ENCODE results near the gene SLC30A2. TPM values are rescaled to one million over a fixed set of nuclear protein-coding genes. Genes with fewer than 3 reads are reported as not detected.
A peak's percentile ranks its signal among the peaks of the same experiment; 100 is the strongest.

Gene SLC30A2
- total and polyA plus RNA-seq, 4 donors: 0.02 to 0.51 (median 0.24) TPM

GRCh38 chr1:26044971-26045721, 772 bp downstream of the SLC30A2 start:
- Histone ChIP-seq H3K9me3 (ENCODE audit: control insufficient read depth in 4 of 4, insufficient read depth in 3 of 4, low read length in 3 of 4) (peaks cover 0 to 2% (median 0%) of the 10 kb centered on the region in 4 donors), H3K36me3 (ENCODE audit: control insufficient read depth in 4 of 4, insufficient read depth in 4 of 4, low read length in 4 of 4) (no peaks in the 10 kb centered on the region), H3K9ac (ENCODE audit: insufficient read depth in 1 of 2, low read length in 2 of 2) (no peak overlapping the region), H3K4me3 (no peak overlapping the region), H3K27ac (ENCODE audit: low read depth in 1 of 2, low read length in 1 of 2) (peak overlapping the region in 1 of 2 donors; percentile 43), H3K27me3 (ENCODE audit: control insufficient read depth in 3 of 3, insufficient read depth in 3 of 3, low read length in 2 of 3) (peaks cover 5 to 45% (median 41%) of the 10 kb centered on the region in 3 donors), H3K4me1 (ENCODE audit: control insufficient read depth in 5 of 5, insufficient read depth in 5 of 5, low read length in 5 of 5) (peaks cover 0 to 8% (median 0%) of the 10 kb centered on the region in 5 donors)
- DNase-seq (no peak), ATAC-seq (ENCODE audit: insufficient read depth, low FRiP score) (no peak)
- 30 to 31% methylated on average over 27 to 29 of the region's 29 CpGs for WGBS, 2 donors
- no peak for TF ChIP-seq CTCF (IDR thresholded peaks at IDR 0.05; ENCODE audit: control extremely low read depth, extremely low read depth)

GRCh38 chr1:26044414-26044813, 1.5 kb downstream of the SLC30A2 start:
- TF ChIP-seq CTCF (IDR thresholded peaks at IDR 0.05; ENCODE audit: control extremely low read depth, extremely low read depth): no peak
- H3K4me1 ChIP-seq (ENCODE audit: control insufficient read depth in 5 of 5, insufficient read depth in 5 of 5, low read length in 5 of 5): peaks cover 0 to 8% (median 0%) of the 10 kb centered on the region in 5 donors
- H3K36me3 ChIP-seq (ENCODE audit: control insufficient read depth in 4 of 4, insufficient read depth in 4 of 4, low read length in 4 of 4): no peaks in the 10 kb centered on the region
- no peak overlapping the region for H3K9ac ChIP-seq (ENCODE audit: insufficient read depth in 1 of 2, low read length in 2 of 2)
- H3K27me3 ChIP-seq (ENCODE audit: control insufficient read depth in 3 of 3, insufficient read depth in 3 of 3, low read length in 2 of 3): peaks cover 5 to 45% (median 41%) of the 10 kb centered on the region in 3 donors
- no peak overlapping the region for H3K4me3 ChIP-seq
- no peak overlapping the region for H3K27ac ChIP-seq (ENCODE audit: low read depth in 1 of 2, low read length in 1 of 2)
- WGBS, 2 donors: 87 to 96% methylated on average over 3 of the region's 3 CpGs
- ATAC-seq (ENCODE audit: insufficient read depth, low FRiP score) (no peak), DNase-seq (no peak)
- peaks cover 0 to 2% (median 0%) of the 10 kb centered on the region in 4 donors for H3K9me3 ChIP-seq (ENCODE audit: control insufficient read depth in 4 of 4, insufficient read depth in 3 of 4, low read length in 3 of 4)

- DNase-seq (no peak), ATAC-seq (ENCODE audit: insufficient read depth, low FRiP score) (no peak)
- Histone ChIP-seq H3K27me3 (ENCODE audit: control insufficient read depth in 3 of 3, insufficient read depth in 3 of 3, low read length in 2 of 3) (peaks cover 5 to 45% (median 41%) of the 10 kb centered on the region in 3 donors), H3K9me3 (ENCODE audit: control insufficient read depth in 4 of 4, insufficient read depth in 3 of 4, low read length in 3 of 4) (peaks cover 0 to 2% (median 0%) of the 10 kb centered on the region in 4 donors), H3K4me1 (ENCODE audit: control insufficient read depth in 5 of 5, insufficient read depth in 5 of 5, low read length in 5 of 5) (peaks cover 0 to 8% (median 0%) of the 10 kb centered on the region in 5 donors), H3K9ac (ENCODE audit: insufficient read depth in 1 of 2, low read length in 2 of 2) (no peak overlapping the region), H3K4me3 (no peak overlapping the region), H3K36me3 (ENCODE audit: control insufficient read depth in 4 of 4, insufficient read depth in 4 of 4, low read length in 4 of 4) (no peaks in the 10 kb centered on the region), H3K27ac (ENCODE audit: low read depth in 1 of 2, low read length in 1 of 2) (no peak overlapping the region)
- no peak for TF ChIP-seq CTCF (IDR thresholded peaks at IDR 0.05; ENCODE audit: control extremely low read depth, extremely low read depth)
- WGBS, 2 donors: 59 to 74% methylated on average over 2 of the region's 2 CpGs
Measured at GRCh38 chr1:26043765-26044164, 2.2 kb downstream of the SLC30A2 start.

All from lung (tissue), 12 donors.